HG02870 (cell line): Measurements from ENCODE around the gene CEP112.
A peak's percentile ranks its signal among the peaks of the same experiment; 100 is the strongest.

ENCODE experiments used
- ATAC-seq: cut with Tn5 transposase; IDR thresholded peaks from one replicate; pipeline ENCODE4 v1.9.1; 2021; ENCODE audit warnings: mild to moderate bottlenecking, moderate library complexity; ENCODE audit not compliant: unreplicated experiment

CEP112 gene

GRCh38 chr17:65664696-65665095, 527.2 kb downstream of the CEP112 start:
- no peak for ATAC-seq

DNA sequence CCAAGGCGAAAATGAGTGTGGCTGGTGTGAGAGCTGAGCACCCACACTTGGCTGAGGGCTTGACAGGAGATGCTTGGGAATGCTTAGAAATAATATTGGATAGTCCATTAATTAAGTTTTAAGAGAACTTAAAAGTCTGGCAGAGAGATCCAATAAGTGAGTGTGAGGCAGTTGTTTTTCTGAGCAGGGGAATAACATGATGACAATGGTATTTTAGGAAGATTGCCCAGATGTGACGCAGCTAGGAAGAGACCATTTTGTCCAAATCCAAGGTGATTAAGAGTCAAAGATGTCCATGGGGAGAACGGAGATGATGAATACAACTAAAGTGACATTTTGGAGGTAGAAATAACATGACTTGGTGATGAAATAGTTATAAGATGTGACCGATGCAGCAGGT, 527.7 kb downstream of the CEP112 start:
- no peak for ATAC-seq

DNA sequence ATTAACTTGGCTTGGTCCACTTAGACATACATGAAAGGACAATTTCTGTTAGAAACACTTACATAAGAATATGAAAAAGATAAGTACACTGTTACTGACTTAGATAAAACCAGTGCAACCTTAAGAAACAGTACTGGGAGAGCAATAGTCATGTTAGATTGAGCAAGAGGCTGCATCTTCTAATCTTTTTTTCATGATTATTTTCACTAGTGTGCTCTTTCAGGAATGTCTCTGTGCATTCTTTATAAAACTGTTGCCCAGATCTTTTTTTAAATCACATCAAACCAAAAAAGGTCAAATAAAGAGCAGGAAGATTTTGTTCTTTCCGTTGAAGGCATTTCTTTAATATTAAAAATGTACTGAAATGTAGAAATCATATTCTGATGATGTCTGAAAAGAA, 529.7 kb downstream of the CEP112 start:
- ATAC-seq = no peak

DNA sequence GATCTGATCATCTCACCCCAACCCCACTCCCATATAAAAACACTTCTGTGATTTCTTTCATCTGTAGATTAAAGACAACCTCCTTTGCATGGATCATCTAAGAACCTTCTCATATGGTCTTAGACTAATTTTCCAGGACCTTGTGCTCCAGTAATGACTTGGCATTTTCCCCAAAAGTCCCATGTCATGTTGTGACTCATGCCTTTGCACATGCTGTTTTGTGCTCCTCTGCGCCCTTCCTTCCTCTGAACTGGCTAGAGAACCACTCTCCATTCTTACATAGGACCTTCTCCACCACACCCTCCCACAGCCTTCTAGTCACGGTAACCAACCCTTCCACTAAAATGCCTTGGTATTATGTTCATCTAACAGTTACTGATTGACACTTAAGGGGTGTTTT, 531.0 kb downstream of the CEP112 start:
- no peak for ATAC-seq

DNA sequence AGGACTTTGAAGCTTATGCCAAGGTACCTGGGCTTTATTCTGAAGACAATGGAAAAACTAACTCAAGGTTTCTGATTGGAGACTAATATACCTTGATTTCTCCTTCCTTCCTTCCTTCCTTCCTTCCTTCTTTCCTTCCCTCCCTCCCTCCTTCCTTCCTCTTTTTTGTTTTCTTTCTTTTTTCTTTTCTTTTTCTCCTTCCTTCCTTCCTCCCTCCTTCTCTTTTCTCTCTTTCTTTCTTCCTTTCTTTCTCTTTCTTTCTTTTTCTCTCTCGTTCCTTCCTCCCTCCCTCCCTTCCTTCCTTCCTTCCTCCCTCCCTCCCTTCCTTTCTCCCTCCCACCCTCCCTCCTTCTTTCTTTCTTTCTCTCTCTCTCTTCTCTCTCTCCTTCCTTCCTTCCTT, 531.9 kb downstream of the CEP112 start:
- ATAC-seq = no peak

- ATAC-seq = no peak
These were observed 532.4 kb downstream of the CEP112 start for GRCh38 chr17:65659512-65659911.

DNA sequence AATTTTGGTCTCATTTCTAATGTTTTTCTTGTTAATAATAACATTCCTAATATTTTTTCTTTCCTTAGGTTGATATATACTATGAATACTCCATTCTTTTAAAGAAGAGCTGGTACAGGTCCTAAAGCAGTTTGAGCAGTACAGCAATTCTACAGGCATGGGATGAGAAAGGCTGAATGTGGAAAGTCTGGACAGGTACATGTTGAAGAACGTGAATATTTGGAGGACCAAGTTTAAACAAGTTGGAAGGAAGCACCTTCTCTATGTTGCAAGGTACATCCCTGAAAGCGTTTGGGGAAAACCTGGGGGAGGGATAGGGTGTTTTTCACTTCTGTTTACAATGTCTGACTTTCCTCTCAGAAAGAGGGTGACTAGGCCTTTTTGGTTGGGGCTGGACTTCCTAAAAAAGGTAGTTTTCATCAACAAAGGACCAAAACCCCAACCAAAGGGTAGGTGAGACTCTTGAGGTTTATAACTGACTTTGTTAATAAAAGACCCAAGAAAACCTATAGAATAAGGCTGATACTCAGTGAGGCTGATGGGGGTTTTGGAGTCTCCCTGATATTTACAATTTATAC, 534.6 kb downstream of the CEP112 start:
- no peak for ATAC-seq

DNA sequence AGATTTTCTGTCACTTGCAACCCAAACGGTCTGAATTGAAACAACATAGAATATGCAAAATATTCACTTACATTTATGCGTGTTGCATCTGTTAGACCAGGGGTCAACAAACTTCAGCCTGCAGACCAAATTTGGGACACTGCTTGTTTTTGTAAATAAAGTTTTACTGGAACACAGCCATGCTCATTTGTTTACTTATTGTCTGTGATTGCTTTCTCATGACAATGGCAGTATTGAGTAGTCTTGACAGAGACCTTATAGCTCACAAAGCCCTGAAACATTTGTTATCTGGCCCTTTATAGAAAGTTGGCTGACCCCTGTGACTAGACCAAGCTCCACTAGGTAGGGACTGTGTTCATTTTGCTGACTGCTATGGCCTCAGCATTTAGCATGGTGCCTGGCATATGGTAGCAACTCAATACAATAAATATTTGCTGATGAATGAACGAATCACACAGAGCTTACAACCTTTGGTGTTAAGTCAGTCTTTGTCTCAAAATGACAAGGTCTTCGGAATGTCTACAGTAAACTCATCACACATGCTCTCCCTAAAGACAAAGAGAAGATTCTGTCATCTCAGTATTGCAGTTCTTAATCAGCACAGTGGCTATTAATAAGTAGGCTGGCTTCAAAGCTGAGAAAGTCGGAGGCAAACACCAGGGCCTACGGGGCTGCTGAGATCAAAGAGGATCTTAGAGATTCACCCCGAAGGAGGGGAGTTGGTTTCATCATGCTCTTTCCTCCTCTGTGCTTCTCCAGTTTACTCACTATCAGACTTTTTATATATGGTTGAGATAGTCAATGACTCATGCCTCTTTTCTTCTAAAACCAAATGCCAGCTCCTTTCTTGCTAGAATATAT, 535.3 kb downstream of the CEP112 start:
- ATAC-seq = peak; percentile 87

DNA sequence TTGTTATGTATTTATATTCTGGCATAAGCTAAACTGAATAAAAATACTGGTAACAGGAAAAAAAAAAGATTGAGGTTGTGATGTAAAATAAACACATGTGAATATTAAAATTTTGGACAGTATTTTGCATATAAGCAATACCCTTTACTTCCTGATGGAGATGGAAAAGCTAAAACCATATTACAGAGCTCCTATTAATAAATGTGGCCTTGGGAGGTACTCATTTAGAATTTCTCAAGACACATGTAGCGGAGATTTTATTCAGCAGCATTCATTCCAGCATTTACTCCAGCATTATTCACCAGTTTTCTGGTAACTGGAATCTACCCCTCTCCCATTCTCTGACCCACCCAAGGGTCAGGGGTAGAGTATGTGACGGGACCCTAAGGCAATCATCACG, 536.2 kb downstream of the CEP112 start:
- ATAC-seq = no peak

GRCh38 chr17:65644545-65644944, 547.4 kb downstream of the CEP112 start:
- no peak for ATAC-seq

DNA sequence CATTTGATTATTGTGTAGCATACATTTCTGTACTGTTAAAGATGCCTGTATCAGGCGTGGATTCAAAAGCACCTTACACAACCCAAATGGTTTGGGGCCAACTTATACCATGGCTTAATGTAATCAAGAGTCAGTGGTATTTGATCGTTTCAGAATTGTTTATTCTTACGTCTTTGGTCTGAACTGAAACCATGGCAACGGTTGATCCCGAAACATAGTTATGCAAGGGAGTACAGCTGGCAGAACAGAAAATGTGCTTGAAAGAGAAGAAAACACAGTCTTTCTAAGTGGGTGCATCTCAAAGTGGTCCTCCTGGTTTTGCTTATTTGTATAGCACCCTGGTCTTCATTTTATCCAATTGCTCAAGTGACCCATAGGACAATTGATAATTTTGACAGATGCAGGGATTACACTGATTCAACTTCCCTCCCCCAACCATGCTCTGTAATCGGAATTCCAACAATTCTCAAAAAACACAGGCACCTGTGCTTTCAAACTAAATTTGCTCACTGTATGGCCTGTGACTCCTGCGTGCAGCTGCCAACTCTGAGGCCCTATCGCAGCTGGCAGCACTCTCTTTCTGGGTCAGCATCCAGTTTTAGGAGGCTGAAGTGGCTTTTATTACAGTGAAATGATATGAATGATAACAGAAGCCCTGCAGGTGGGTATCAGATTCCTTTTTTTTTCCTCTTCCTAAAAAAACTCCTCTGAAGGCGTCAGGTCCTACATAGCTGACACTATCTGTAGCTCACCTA, 553.5 kb downstream of the CEP112 start:
- no peak for ATAC-seq

GRCh38 chr17:65637786-65638185, 554.1 kb downstream of the CEP112 start:
- ATAC-seq = no peak

DNA sequence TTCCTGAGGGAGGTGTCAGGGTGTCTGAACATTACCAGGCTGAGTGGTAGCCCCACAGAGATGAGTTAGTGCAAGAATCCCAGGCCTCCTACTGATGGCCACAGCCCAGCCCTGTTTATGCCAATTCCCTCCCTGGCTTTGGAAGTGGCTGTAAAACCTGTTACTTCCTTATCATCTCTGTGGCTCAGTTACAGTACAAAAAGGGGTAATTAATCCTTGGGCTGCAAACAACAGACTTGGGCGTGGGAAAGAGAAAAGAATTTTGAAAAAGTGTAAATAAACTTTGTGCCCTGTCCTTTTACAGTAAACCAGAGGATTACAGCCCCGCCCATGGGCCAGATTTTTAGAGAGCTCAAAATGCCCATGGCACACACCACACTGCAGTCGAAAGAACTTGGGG, 557.4 kb downstream of the CEP112 start:
- ATAC-seq = no peak

GRCh38 chr17:65633988-65634387, 557.9 kb downstream of the CEP112 start:
- ATAC-seq = no peak

DNA sequence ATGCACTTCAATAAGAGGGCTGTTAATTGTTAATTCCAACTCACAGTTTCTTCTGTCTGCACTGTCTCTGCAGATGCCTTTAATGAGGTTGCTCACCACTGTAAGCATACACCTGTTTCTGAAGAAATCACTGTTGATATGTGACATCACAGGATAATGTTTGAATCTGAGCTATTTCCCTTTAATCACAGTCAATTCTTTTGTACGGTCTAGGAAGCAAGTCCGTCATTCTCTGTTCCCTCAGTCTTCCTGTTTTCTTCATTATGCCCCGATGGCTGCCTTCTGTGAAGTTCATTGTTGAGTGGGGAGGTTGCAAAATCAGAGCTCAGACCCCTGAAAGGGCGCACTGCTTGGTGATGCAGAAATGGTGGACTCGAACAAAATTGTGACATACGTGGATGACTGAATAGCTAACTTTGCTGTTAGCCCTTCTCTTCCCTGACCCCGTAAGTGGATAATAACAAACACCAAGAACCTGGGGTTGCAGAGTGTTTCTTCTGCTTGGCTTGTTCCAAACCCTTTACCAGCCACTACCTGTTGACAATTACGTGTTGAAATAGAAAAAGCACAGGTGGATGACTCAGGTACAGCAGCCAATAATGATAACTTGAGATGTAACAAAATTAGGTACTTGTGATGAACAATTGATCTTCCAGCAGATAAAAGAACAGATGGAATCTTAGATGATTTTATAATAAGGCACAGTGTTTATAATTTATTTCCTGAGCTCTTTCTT, 558.6 kb downstream of the CEP112 start:
- no peak for ATAC-seq

DNA sequence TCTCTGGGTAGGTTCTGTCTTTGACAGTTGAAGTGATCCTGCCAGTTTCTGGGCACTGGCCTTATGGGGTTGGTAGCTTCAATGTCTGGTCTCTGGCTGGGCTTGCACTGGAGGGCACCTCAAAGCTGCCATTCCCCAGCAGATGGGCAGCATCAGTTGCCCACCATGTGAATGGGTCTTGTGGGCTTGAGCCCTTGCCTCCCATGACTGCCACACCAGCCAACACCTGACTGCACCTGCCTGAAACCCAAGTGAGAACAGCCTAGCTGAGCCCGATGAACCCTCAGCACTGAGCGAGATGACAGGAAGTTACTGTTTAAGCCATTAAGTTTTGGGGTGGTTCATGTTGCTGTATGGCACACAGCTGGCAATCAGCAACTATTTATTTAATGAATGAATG, 561.4 kb downstream of the CEP112 start:
- ATAC-seq = no peak

DNA sequence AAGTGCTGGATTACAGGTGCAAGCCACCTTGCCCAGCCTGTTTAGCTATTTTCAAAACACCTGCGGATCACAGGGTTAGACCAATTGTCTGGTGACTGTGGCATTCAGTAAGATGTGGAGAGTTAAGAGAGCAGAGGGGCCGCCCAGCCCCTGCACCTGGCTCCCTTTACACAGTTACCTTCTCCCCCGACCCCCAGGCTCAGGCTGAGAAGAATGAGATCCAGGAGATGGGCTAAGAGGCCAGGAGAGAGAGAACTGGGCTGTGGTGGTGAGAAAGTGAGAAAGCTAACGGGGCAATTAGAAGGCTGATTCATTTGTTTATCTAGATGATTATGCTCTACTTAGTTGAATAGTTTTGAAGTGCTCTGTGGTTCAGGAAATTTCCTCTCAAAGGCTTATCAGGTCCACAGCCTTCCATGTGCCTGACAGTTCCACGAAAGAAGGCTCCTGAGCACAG, 562.7 kb downstream of the CEP112 start:
- ATAC-seq = no peak

- no peak for ATAC-seq
These were observed 563.3 kb downstream of the CEP112 start for GRCh38 chr17:65628644-65629036.

DNA sequence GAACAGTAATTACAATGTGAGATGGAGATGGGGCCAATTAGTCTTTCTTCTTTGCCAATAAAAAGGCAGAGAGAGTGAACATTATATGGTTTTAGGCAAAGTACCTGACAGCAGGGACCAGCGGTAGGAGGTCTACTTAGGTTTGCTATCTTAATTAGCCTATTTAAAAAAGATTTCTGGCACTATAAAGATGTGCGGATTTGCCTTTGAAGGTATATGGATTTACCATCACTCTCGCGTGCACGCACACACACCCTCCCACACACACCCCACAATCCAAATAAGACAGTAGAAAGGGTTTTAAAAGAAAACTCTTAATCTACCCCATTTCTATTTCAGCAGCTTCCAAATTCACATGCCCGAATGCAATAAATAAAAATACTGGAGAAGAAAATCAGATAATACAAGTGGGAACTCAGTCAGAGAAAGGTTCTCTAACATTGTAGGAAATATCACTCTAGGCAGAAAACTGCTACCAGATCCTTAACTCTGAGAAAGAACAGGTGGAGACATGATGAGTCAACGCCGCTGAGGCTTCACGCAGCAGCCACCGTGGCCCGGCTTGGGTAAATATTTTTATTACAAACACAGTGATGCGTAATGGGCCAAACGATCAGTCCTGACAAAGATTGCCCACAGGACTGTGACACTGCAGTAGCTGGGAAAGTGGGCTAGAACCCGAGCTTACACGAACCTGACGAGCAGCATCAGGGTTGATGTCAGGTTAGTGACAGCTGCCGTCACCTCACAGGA, 563.9 kb downstream of the CEP112 start:
- no peak for ATAC-seq

- ATAC-seq = no peak
These were observed 564.8 kb downstream of the CEP112 start for GRCh38 chr17:65627108-65627507.
